Activated CD4-positive, alpha-beta memory T cell treated with anti-CD3 and anti-CD28 coated beads for 36 hours (primary cell): ENCODE results near the gene ECE2. TPM values are rescaled to one million over a fixed set of nuclear protein-coding genes. Genes with fewer than 3 reads are reported as not detected.
"Not testable (repeated sequence)": the region's sequence is repeated elsewhere in the genome, so short reads cannot be mapped to it uniquely, and the experiment has no call there.

Source experiments
- CTCF ChIA-PET: fragments of 350-600 bp; sonication (Branson Sonifier 250); formaldehyde crosslinking; loops from one replicate; lab custom pipeline; 2021; ENCODE audit warnings: antibody characterized with exemption, inconsistent platforms; lab: Charles Lee
- POLR2A ChIA-PET: fragments of 350-600 bp; sonication (Branson Sonifier 250); formaldehyde crosslinking; loops from one replicate; lab custom pipeline; 2021; ENCODE audit warnings: antibody characterized with exemption; lab: Charles Lee
- DNase-seq: peaks from one replicate; pipeline ENCODE4 v3.0.0-alpha.2; 2020
- H3K27ac Mint-ChIP-seq: one replicate; pipeline ENCODE4 v1.8.0; 2021; ENCODE audit warnings: mixed read lengths
- H3K27me3 Mint-ChIP-seq: one replicate; pipeline ENCODE4 v1.8.0; 2021; ENCODE audit warnings: mixed read lengths
- H3K36me3 Mint-ChIP-seq: one replicate; pipeline ENCODE4 v1.8.0; 2021; ENCODE audit warnings: mixed read lengths
- H3K4me1 Mint-ChIP-seq: one replicate; pipeline ENCODE4 v1.8.0; 2021; ENCODE audit warnings: low read depth, mixed read lengths
- H3K4me3 Mint-ChIP-seq: one replicate; pipeline ENCODE4 v1.8.0; 2021; ENCODE audit warnings: mild to moderate bottlenecking, mixed read lengths
- H3K9me3 Mint-ChIP-seq: one replicate; pipeline ENCODE4 v1.8.0; 2021; ENCODE audit warnings: mixed read lengths
- intact Hi-C: fragments of 100-400 bp; cut with micrococcal nuclease; formaldehyde crosslinking; loops from one replicate; pipeline ENCODE4 v1.15.1; 2023
- total RNA-seq, 2 experiments: library from RNA; stranded (reverse); gene quantifications; one replicate each; pipeline ENCODE4 v1.2.3, GENCODE V29; 2021

ECE2 gene
- total RNA-seq, 2 experiments from 2014 or later, result not detected

GRCh38 chr3:184259396-184259877, 16.4 kb upstream of the ECE2 start:
- Mint-ChIP-seq H3K27ac (no peak overlapping the region), H3K27me3 (peaks cover 18% of the 10 kb centered on the region), H3K4me3 (no peak overlapping the region), H3K9me3 (no peaks in the 10 kb centered on the region), H3K36me3 (peaks cover 2% of the 10 kb centered on the region), H3K4me1 (peaks cover 25% of the 10 kb centered on the region)
- intact Hi-C loops, result no loop called here
- DNase-seq, result no peak
- CTCF ChIA-PET, result interaction anchor here (0.9 to 3.8 kb wide), 3 partner anchors 9 to 39 kb away, joined by 3 to 23 read pairs (median 15); partner anchors contain the start of gene EEF1AKMT4
- POLR2A ChIA-PET, result no interaction called here

- CTCF ChIA-PET, result interaction anchor here (0.9 to 3.8 kb wide), 4 partner anchors 8 to 38 kb away, joined by 3 to 23 read pairs (median 9); partner anchors contain the start of gene EEF1AKMT4
These were observed 15.7 kb upstream of the ECE2 start for GRCh38 chr3:184259878-184260723.

GRCh38 chr3:184260724-184261269, 15.0 kb upstream of the ECE2 start:
- H3K4me1 Mint-ChIP-seq, result peaks cover 20% of the 10 kb centered on the region
- intact Hi-C loops, result loop anchor here (1.0 to 2.0 kb wide), 2 partner anchors 10 to 38 kb away; partner anchors contain the start of gene PSMD2
- no peaks in the 10 kb centered on the region for H3K9me3 Mint-ChIP-seq
- CTCF ChIA-PET, result interaction anchor here (0.8 to 3.8 kb wide), 4 partner anchors 9 to 365 kb away, joined by 3 to 23 read pairs (median 9); partner anchors contain the start of gene EEF1AKMT4
- POLR2A ChIA-PET, result no interaction called here
- DNase-seq, result peak; percentile 11
- H3K36me3 Mint-ChIP-seq, result peaks cover 2% of the 10 kb centered on the region
- H3K27ac Mint-ChIP-seq, result peak overlapping the region; percentile 16
- peaks cover 22% of the 10 kb centered on the region for H3K27me3 Mint-ChIP-seq
- peak overlapping the region; percentile 62 for H3K4me3 Mint-ChIP-seq

More at GRCh38 chr3:184259878-184260723, 15.7 kb upstream of the ECE2 start:
- Mint-ChIP-seq H3K27me3 (peaks cover 20% of the 10 kb centered on the region), H3K4me1 (peaks cover 25% of the 10 kb centered on the region), H3K4me3 (peak overlapping the region; percentile 62), H3K36me3 (peaks cover 2% of the 10 kb centered on the region), H3K9me3 (no peaks in the 10 kb centered on the region), H3K27ac (peak overlapping the region; percentile 16)
- POLR2A ChIA-PET, result no interaction called here
- peak; percentile 46 for DNase-seq
- intact Hi-C loops, result loop anchor here (2.0 kb wide), 1 partner anchor 39 kb away; the partner anchor contains the start of gene PSMD2

GRCh38 chr3:184261270-184261853, 14.5 kb upstream of the ECE2 start, which contains the start of gene CAMK2N2:
TSS of gene CAMK2N2 (minus strand) at chr3:184261553. CDS start at chr3:184261285, 268 bp downstream.
- peak within 1 kb of the TSS; percentile 79 for H3K4me3 Mint-ChIP-seq
- CTCF ChIA-PET, result interaction anchor here (0.8 to 3.8 kb wide), 5 partner anchors 10 to 366 kb away, joined by 3 to 23 read pairs (median 5); partner anchors contain the start of gene EEF1AKMT4
- no peaks in the 10 kb centered on the region for H3K9me3 Mint-ChIP-seq
- POLR2A ChIA-PET, result interaction anchor here (1.4 kb wide), 1 partner anchor 11 kb away, joined by 4 read pairs; no protein-coding TSS in a partner anchor
- peaks cover 22% of the 10 kb centered on the region for H3K27me3 Mint-ChIP-seq
- intact Hi-C loops, result loop anchor here (1.0 to 2.0 kb wide), 2 partner anchors 11 to 37 kb away; partner anchors contain the start of gene PSMD2
- H3K4me1 Mint-ChIP-seq, result peaks cover 20% of the 10 kb centered on the region
- H3K27ac Mint-ChIP-seq, result peak within 1 kb of the TSS; percentile 25
- H3K36me3 Mint-ChIP-seq, result peaks cover 2% of the 10 kb centered on the region
- peak; percentile 65 for DNase-seq

GRCh38 chr3:184261854-184262763, 13.7 kb upstream of the ECE2 start:
- peaks cover 2% of the 10 kb centered on the region for H3K36me3 Mint-ChIP-seq
- DNase-seq, result peak; percentile 58
- H3K9me3 Mint-ChIP-seq, result no peaks in the 10 kb centered on the region
- peaks cover 20% of the 10 kb centered on the region for H3K4me1 Mint-ChIP-seq
- H3K4me3 Mint-ChIP-seq, result peak overlapping the region; percentile 79
- POLR2A ChIA-PET, result interaction anchor here (1.4 kb wide), 1 partner anchor 12 kb away, joined by 4 read pairs; no protein-coding TSS in a partner anchor
- peaks cover 23% of the 10 kb centered on the region for H3K27me3 Mint-ChIP-seq
- peak overlapping the region; percentile 25 for H3K27ac Mint-ChIP-seq
- CTCF ChIA-PET, result interaction anchor here (1.0 to 3.8 kb wide), 2 partner anchors 12 to 34 kb away, joined by 5 to 23 read pairs; partner anchors contain the start of gene EEF1AKMT4
- intact Hi-C loops, result loop anchor here (1.0 to 2.0 kb wide), 2 partner anchors 12 to 37 kb away; partner anchors contain the start of gene PSMD2

- no peak for DNase-seq
- peaks cover 2% of the 10 kb centered on the region for H3K36me3 Mint-ChIP-seq
- intact Hi-C loops, result no loop called here
- peak overlapping the region; percentile 79 for H3K4me3 Mint-ChIP-seq
- H3K27ac Mint-ChIP-seq, result peak overlapping the region; percentile 18
- no peaks in the 10 kb centered on the region for H3K9me3 Mint-ChIP-seq
- POLR2A ChIA-PET, result no interaction called here
- H3K4me1 Mint-ChIP-seq, result peaks cover 20% of the 10 kb centered on the region
- CTCF ChIA-PET, result interaction anchor here (3.8 kb wide), 1 partner anchor 35 kb away, joined by 23 read pairs; no protein-coding TSS in a partner anchor
- H3K27me3 Mint-ChIP-seq, result peaks cover 28% of the 10 kb centered on the region
These were observed 13.1 kb upstream of the ECE2 start for GRCh38 chr3:184262764-184263179.

- intact Hi-C loops, H3K27ac Mint-ChIP-seq: not testable (repeated sequence)
These were observed 8.6 kb upstream of the ECE2 start for GRCh38 chr3:184267249-184267648.

GRCh38 chr3:184272269-184272668, 3.6 kb upstream of the ECE2 start:
- no peak for DNase-seq
- no peak overlapping the region for H3K27ac Mint-ChIP-seq
- POLR2A ChIA-PET, result no interaction called here
- H3K9me3 Mint-ChIP-seq, result no peaks in the 10 kb centered on the region
- peaks cover 25% of the 10 kb centered on the region for H3K27me3 Mint-ChIP-seq
- no peak overlapping the region for H3K4me3 Mint-ChIP-seq
- H3K4me1 Mint-ChIP-seq, result peaks cover 5% of the 10 kb centered on the region
- no peaks in the 10 kb centered on the region for H3K36me3 Mint-ChIP-seq
- CTCF ChIA-PET, result interaction anchor here (0.6 to 1.0 kb wide), 3 partner anchors 16 to 154 kb away, joined by 3 to 5 read pairs (median 4); no protein-coding TSS in a partner anchor
- intact Hi-C loops, result no loop called here

More at GRCh38 chr3:184267249-184267648, 8.6 kb upstream of the ECE2 start:
- H3K4me3 Mint-ChIP-seq, H3K9me3 Mint-ChIP-seq, POLR2A ChIA-PET, CTCF ChIA-PET, H3K36me3 Mint-ChIP-seq, DNase-seq, H3K4me1 Mint-ChIP-seq: not testable (repeated sequence)
- H3K27me3 Mint-ChIP-seq, result peaks cover 16% of the 10 kb centered on the region

GRCh38 chr3:184275381-184275701, 481 bp upstream of the ECE2 start:
- POLR2A ChIA-PET, result no interaction called here
- Mint-ChIP-seq H3K27ac (no peak overlapping the region), H3K4me3 (no peak overlapping the region), H3K27me3 (peaks cover 33% of the 10 kb centered on the region), H3K36me3 (no peaks in the 10 kb centered on the region), H3K4me1 (peaks cover 5% of the 10 kb centered on the region), H3K9me3 (no peaks in the 10 kb centered on the region)
- intact Hi-C loops, result no loop called here
- CTCF ChIA-PET, result no interaction called here
- DNase-seq, result no peak

- ChIA-PET POLR2A (no interaction called here), CTCF (no interaction called here)
These were observed 1.5 kb downstream of the ECE2 start for GRCh38 chr3:184277366-184277765.

More at GRCh38 chr3:184277366-184277765, 1.5 kb downstream of the ECE2 start:
- Mint-ChIP-seq H3K27ac (no peak overlapping the region), H3K4me1 (peaks cover 5% of the 10 kb centered on the region), H3K4me3 (no peak overlapping the region), H3K27me3 (peaks cover 33% of the 10 kb centered on the region), H3K36me3 (no peaks in the 10 kb centered on the region), H3K9me3 (no peaks in the 10 kb centered on the region)
- intact Hi-C loops, result no loop called here
- DNase-seq, result no peak
